ENCODE results near the gene LCE5A.
"Not testable (repeated sequence)": the region's sequence is repeated elsewhere in the genome, so short reads cannot be mapped to it uniquely, and the experiment has no call there.

The LCE5A gene

GRCh38 chr1:152517237-152517811 is 6.7 kb downstream of the LCE5A start:
- DNase-seq = peak; percentile 45

GRCh38 chr1:152519851-152520250 is 9.2 kb downstream of the LCE5A start:
- peak; percentile 66 for DNase-seq

- no peak for DNase-seq
Observed at GRCh38 chr1:152520561-152521090, 10.0 kb downstream of the LCE5A start.

- DNase-seq = no peak
Observed at GRCh38 chr1:152525080-152525641, 14.6 kb downstream of the LCE5A start.

GRCh38 chr1:152533327-152533938 is 22.8 kb downstream of the LCE5A start:
- peak; percentile 46 for DNase-seq

GRCh38 chr1:152535774-152536173 is 25.2 kb downstream of the LCE5A start:
- DNase-seq = no peak

GRCh38 chr1:152537496-152537895 is 26.9 kb downstream of the LCE5A start:
- DNase-seq = no peak

- DNase-seq = no peak
Observed at GRCh38 chr1:152539901-152540300, 29.3 kb downstream of the LCE5A start.

GRCh38 chr1:152543820-152544219 is 33.2 kb downstream of the LCE5A start:
- no peak for DNase-seq

- no peak for DNase-seq
Observed at GRCh38 chr1:152546704-152547103, 36.1 kb downstream of the LCE5A start.

GRCh38 chr1:152548358-152548757 is 37.8 kb downstream of the LCE5A start:
- not testable (repeated sequence) for DNase-seq

Data from inflammatory macrophage treated with lipopolysaccharide for 4 hours (primary cell).